Measurements from ENCODE around the gene SMAD2.

- TF ChIP-seq CTCF (IDR thresholded peaks at IDR 0.05; ENCODE audit: insufficient read depth, low read depth, low read length) (no peak), EZH2 (IDR thresholded peaks at IDR 0.05; ENCODE audit: insufficient read depth, low read length) (no peak)
Observed at GRCh38 chr18:47888156-47888555, 42.3 kb downstream of the SMAD2 start.

Measured in astrocyte (in vitro differentiated cells and primary cell).